IMR-90 (cell line): ENCODE results near the gene MSH3.

Experiments used
- BHLHE40 ChIP-seq: fragments of 150-350 bp; IDR thresholded peaks from 2 replicates; pipeline ENCODE4 v1.6.1; 2016; ENCODE audit warnings: mild to moderate bottlenecking, low read depth, low read length
- CEBPB ChIP-seq: IDR thresholded peaks from 2 replicates; pipeline ENCODE4 v1.6.1; 2012; ENCODE audit warnings: low read depth, low read length, improper control_type of control experiment
- CTCF ChIP-seq: conservative IDR thresholded peaks from 2 replicates; pipeline ENCODE4 v1.5.1; 2012; ENCODE audit warnings: mild to moderate bottlenecking, low read depth, low read length, improper control_type of control experiment
- POLR2A ChIP-seq: IDR thresholded peaks from 2 replicates; pipeline ENCODE4 v1.6.1; 2012; ENCODE audit warnings: mild to moderate bottlenecking, low read depth, low read length
- RFX5 ChIP-seq: IDR thresholded peaks from 2 replicates; pipeline ENCODE4 v1.8.0; 2012; ENCODE audit warnings: low read depth, mild to moderate bottlenecking, low read length, moderate library complexity
- USF2 ChIP-seq: fragments of 150-350 bp; IDR thresholded peaks from 2 replicates; pipeline ENCODE4 v1.6.1; 2017; ENCODE audit warnings: mild to moderate bottlenecking, antibody characterized with exemption, low read length, low read depth

GRCh38 chr5:80688648-80689420, 34.4 kb downstream of the MSH3 start:
- TF ChIP-seq CTCF (no peak), RFX5 (no peak), POLR2A (no peak), BHLHE40 (no peak), CEBPB (no peak), USF2 (no peak)
